IMR-90 (cell line): ENCODE results near the gene HDGFL2. TPM values are rescaled to one million over a fixed set of nuclear protein-coding genes. Genes with fewer than 3 reads are reported as not detected.

Source experiments
- ATAC-seq: fragments of 200-7000 bp; cut with Tn5 transposase; 2 replicates; pipeline ENCODE4 v1.9.1; 2020; ENCODE audit warnings: low read depth, mild to moderate bottlenecking, moderate library complexity
- BruUV-seq: library from RNA; stranded (reverse); fragments of 400-500 nt; replicated peaks from 2 replicates; lab custom pipeline; 2021; lab: Mats Ljungman, UMichigan
- CTCF ChIA-PET: fragments of 300-600 bp; formaldehyde crosslinking; extraction: SDS; loops from one replicate; lab custom pipeline; 2021; ENCODE audit warnings: antibody characterized with exemption; lab: Yijun Ruan, JAX
- POLR2A ChIA-PET: fragments of 300-600 bp; sonication (Branson Sonifier 250); formaldehyde crosslinking; loops from one replicate; lab custom pipeline; 2022; ENCODE audit warnings: antibody characterized with exemption; ENCODE audit not compliant: unreplicated experiment; lab: Charles Lee
- DNase-seq: peaks from one replicate; pipeline ENCODE4 v3.0.0; 2013
- H2AFZ ChIP-seq: replicated peaks from 2 replicates; pipeline ENCODE3; 2013; ENCODE audit warnings: low read length, mild to moderate bottlenecking; ENCODE audit not compliant: poor library complexity
- H2AK5ac ChIP-seq: 2 replicates; pipeline ENCODE4 v1.6.1; 2013; ENCODE audit warnings: low read depth, low read length, inconsistent platforms
- H2AK9ac ChIP-seq: replicated peaks from 2 replicates; pipeline ENCODE3; 2013; ENCODE audit warnings: mild to moderate bottlenecking, low read depth, low read length, moderate library complexity; ENCODE audit not compliant: poor library complexity
- H2BK120ac ChIP-seq: 2 replicates; pipeline ENCODE4 v1.6.1; 2013; ENCODE audit warnings: low read depth, low read length, inconsistent platforms
- H2BK15ac ChIP-seq: 3 replicates; pipeline ENCODE4 v1.6.1; 2013; ENCODE audit warnings: low read depth, low read length, inconsistent platforms
- H2BK20ac ChIP-seq: 2 replicates; pipeline ENCODE4 v1.6.1; 2013; ENCODE audit warnings: low read depth, mild to moderate bottlenecking, inconsistent platforms, low read length, moderate library complexity
- H2BK5ac ChIP-seq: 2 replicates; pipeline ENCODE4 v1.6.1; 2013; ENCODE audit warnings: mild to moderate bottlenecking, low read depth, low read length, inconsistent platforms; ENCODE audit not compliant: poor library complexity, severe bottlenecking
- H3K14ac ChIP-seq: replicated peaks from 2 replicates; pipeline ENCODE4 v1.6.1; 2013; ENCODE audit warnings: low read depth, low read length, inconsistent platforms
- H3K18ac ChIP-seq: 2 replicates; pipeline ENCODE4 v1.6.1; 2013; ENCODE audit warnings: low read depth, low read length, control low read depth
- H3K23ac ChIP-seq: 2 replicates; pipeline ENCODE4 v1.6.1; 2013; ENCODE audit warnings: low read depth, low read length, inconsistent platforms
- H3K27ac ChIP-seq: 2 replicates; pipeline ENCODE4 v1.5.1; 2013; ENCODE audit warnings: mild to moderate bottlenecking, control low read depth, low read length; ENCODE audit not compliant: insufficient read depth
- H3K27me3 ChIP-seq: 2 replicates; pipeline ENCODE4 v1.6.1; 2013; ENCODE audit warnings: low read length; ENCODE audit not compliant: control insufficient read depth, insufficient read depth
- H3K36me3 ChIP-seq: 2 replicates; pipeline ENCODE4 v1.6.1; 2013; ENCODE audit warnings: low read length, mixed read lengths; ENCODE audit not compliant: control insufficient read depth, insufficient read depth
- H3K4ac ChIP-seq: 2 replicates; pipeline ENCODE4 v1.6.1; 2013; ENCODE audit warnings: low read depth, low read length, inconsistent platforms
- H3K4me1 ChIP-seq: 2 replicates; pipeline ENCODE4 v1.6.1; 2013; ENCODE audit warnings: low read length, mixed read lengths; ENCODE audit not compliant: control insufficient read depth, insufficient read depth
- H3K4me2 ChIP-seq: 2 replicates; pipeline ENCODE4 v1.6.1; 2013; ENCODE audit warnings: low read depth, mild to moderate bottlenecking, control low read depth, low read length, moderate library complexity
- H3K4me3 ChIP-seq: 2 replicates; pipeline ENCODE4 v1.5.1; 2013; ENCODE audit warnings: low read depth, mild to moderate bottlenecking, control low read depth, low read length, moderate library complexity; ENCODE audit not compliant: insufficient read depth
- H3K56ac ChIP-seq: 2 replicates; pipeline ENCODE4 v1.6.1; 2013; ENCODE audit warnings: low read length, inconsistent platforms; ENCODE audit not compliant: insufficient read depth; ENCODE audit errors: extremely low read depth
- H3K79me1 ChIP-seq, 2 experiments: 2 replicates each; pipeline ENCODE4 v1.6.1; 2013; ENCODE audit warnings: low read length in 2 of 2, inconsistent platforms in 1 of 2, low read depth in 1 of 2
- H3K9ac ChIP-seq: 2 replicates; pipeline ENCODE4 v1.6.1; 2013; ENCODE audit warnings: low read depth, low read length, control low read depth
- H3K9me1 ChIP-seq: 2 replicates; pipeline ENCODE4 v1.6.1; 2013; ENCODE audit warnings: low read length, inconsistent platforms; ENCODE audit not compliant: insufficient read depth
- H3K9me3 ChIP-seq: 2 replicates; pipeline ENCODE4 v1.6.1; 2013; ENCODE audit warnings: low read length; ENCODE audit not compliant: control insufficient read depth, insufficient read depth
- H4K20me1 ChIP-seq: 2 replicates; pipeline ENCODE4 v1.6.1; 2013; ENCODE audit warnings: low read length, inconsistent platforms; ENCODE audit not compliant: insufficient read depth
- H4K5ac ChIP-seq: 2 replicates; pipeline ENCODE4 v1.6.1; 2013; ENCODE audit warnings: mild to moderate bottlenecking, low read depth, low read length, control low read depth
- H4K8ac ChIP-seq, 2 experiments: 2 replicates each; pipeline ENCODE4 v1.6.1; 2013; ENCODE audit warnings: low read depth in 2 of 2, low read length in 2 of 2, control low read depth in 1 of 2, inconsistent platforms in 1 of 2
- H4K91ac ChIP-seq: 2 replicates; pipeline ENCODE4 v1.6.1; 2013; ENCODE audit warnings: low read depth, low read length, inconsistent platforms; ENCODE audit not compliant: insufficient read depth
- FOS ChIP-seq: fragments of 150-350 bp; IDR thresholded peaks from 2 replicates; pipeline ENCODE4 v1.6.1; 2016; ENCODE audit warnings: low read depth, low read length
- MAZ ChIP-seq: IDR thresholded peaks from 2 replicates; pipeline ENCODE4 v1.6.1; 2012; ENCODE audit warnings: low read depth, mild to moderate bottlenecking, low read length, improper control_type of control experiment, moderate library complexity, borderline replicate concordance
- NFE2L2 ChIP-seq: fragments of 150-350 bp; IDR thresholded peaks from 2 replicates; pipeline ENCODE4 v1.6.1; 2016; ENCODE audit warnings: low read depth, mild to moderate bottlenecking, low read length
- USF2 ChIP-seq: fragments of 150-350 bp; IDR thresholded peaks from 2 replicates; pipeline ENCODE4 v1.6.1; 2017; ENCODE audit warnings: mild to moderate bottlenecking, antibody characterized with exemption, low read length, low read depth
- WGBS, 2 experiments: methylation state at CpG; one replicate each; pipeline versions ENCODE4 v1.1.5 to v1.1.7; 2013; ENCODE audit warnings: missing lambda C conversion rate in 2 of 2; ENCODE audit not compliant: insufficient read length in 1 of 2; ENCODE audit errors: extremely low coverage in 2 of 2; 5-methylcytosine and 5-hydroxymethylcytosine counted together
- dilution Hi-C: fragments of 300-500 bp; cut with HindIII; formaldehyde crosslinking; loops from one replicate; pipeline ENCODE4 v1.14.3; 2018; ENCODE audit warnings: low sequenced_read_pairs; ENCODE audit not compliant: unreplicated experiment
- in situ Hi-C: fragments of 300-500 bp; cut with MboI; formaldehyde crosslinking; loops from 3 replicates; pipeline ENCODE4 v1.14.3; 2019; ENCODE audit warnings: low sequenced_read_pairs, inconsistent platforms, mixed read lengths
- intact Hi-C: fragments of 100-400 bp; cut with micrococcal nuclease; formaldehyde crosslinking; loops from 2 replicates; pipeline ENCODE4 v1.10.0; 2022
- polyA plus RNA-seq, 3 experiments: library from polyadenylated mRNA; depleted of rRNA; stranded (reverse); fragments of >200 nt; gene quantifications; 2 replicates each; pipeline ENCODE4 v1.2.3, GENCODE V29; 2012; ENCODE audit warnings: low replicate concordance in 1 of 3
- total RNA-seq: library from RNA; depleted of rRNA; stranded (reverse); fragments of >200 nt; gene quantifications from 2 replicates; pipeline ENCODE4 v1.2.3, GENCODE V29; 2012

Gene HDGFL2
- total and polyA plus RNA-seq, 2 of the 4 experiments (the other 2 are of a cell fraction), result 35.8 to 48.5 TPM

GRCh38 chr19:4423416-4424126 is 48.5 kb upstream of the HDGFL2 start:
- Histone ChIP-seq H3K4me1 (0 out of 2 replicates have a peak, but pooled peaks cover 2% of the 10 kb centered on the region), H2BK20ac (no peak overlapping the region), H2AK9ac (peak overlapping the region; percentile 52), H3K56ac (no peak overlapping the region), H3K18ac (no peak overlapping the region), H2BK5ac (no peak overlapping the region), H3K9me3 (no peaks in the 10 kb centered on the region), H2AFZ (no peak overlapping the region), H2BK15ac (no peak overlapping the region), H3K23ac (no peak overlapping the region), H2BK120ac (no peak overlapping the region), H3K79me1 (peaks cover 23 to 29% of the 10 kb centered on the region in 2 experiments), H3K4me3 (no peak overlapping the region), H3K27ac (no peak overlapping the region), H3K27me3 (no peaks in the 10 kb centered on the region), H3K4me2 (no peak overlapping the region), H2AK5ac (no peak overlapping the region), H4K8ac (no peak overlapping the region), H4K91ac (no peak overlapping the region), H3K4ac (no peak overlapping the region), H3K9me1 (0 out of 2 replicates have a peak, but pooled peaks cover 7% of the 10 kb centered on the region), H4K5ac (no peak overlapping the region), H4K20me1 (no peaks in the 10 kb centered on the region; the same call in 1 of the 2 replicates), H3K36me3 (peaks cover 7% of the 10 kb centered on the region), H3K14ac (no peak overlapping the region), H3K9ac (no peak overlapping the region)
- dilution Hi-C loops, result no loop called here
- POLR2A ChIA-PET, result no interaction called here
- no peak for ATAC-seq
- 96% methylated on average over 11 of the region's 16 CpGs; no CpG with 5 or more reads in 1 of the 2 experiments for WGBS, 2 experiments
- in situ Hi-C loops, result no loop called here
- TF ChIP-seq FOS (no peak), USF2 (no peak), MAZ (no peak), NFE2L2 (no peak)
- CTCF ChIA-PET, result no interaction called here
- BruUV-seq, result no TSS peak
- intact Hi-C loops, result no loop called here
- DNase-seq, result no peak
